ENCODE measurements around the gene BLVRA.

- TF ChIP-seq CTCF (IDR thresholded peaks at IDR 0.05; ENCODE audit: low read depth, low read length) (no peak), EZH2phosphoT487 (IDR thresholded peaks at IDR 0.05; ENCODE audit: low read depth) (no peak)
Measured at GRCh38 chr7:43764039-43764761, 5.7 kb downstream of the BLVRA start.

All from OCI-LY3 (cell line).